ENCODE results near the gene MBTPS1.

DNA sequence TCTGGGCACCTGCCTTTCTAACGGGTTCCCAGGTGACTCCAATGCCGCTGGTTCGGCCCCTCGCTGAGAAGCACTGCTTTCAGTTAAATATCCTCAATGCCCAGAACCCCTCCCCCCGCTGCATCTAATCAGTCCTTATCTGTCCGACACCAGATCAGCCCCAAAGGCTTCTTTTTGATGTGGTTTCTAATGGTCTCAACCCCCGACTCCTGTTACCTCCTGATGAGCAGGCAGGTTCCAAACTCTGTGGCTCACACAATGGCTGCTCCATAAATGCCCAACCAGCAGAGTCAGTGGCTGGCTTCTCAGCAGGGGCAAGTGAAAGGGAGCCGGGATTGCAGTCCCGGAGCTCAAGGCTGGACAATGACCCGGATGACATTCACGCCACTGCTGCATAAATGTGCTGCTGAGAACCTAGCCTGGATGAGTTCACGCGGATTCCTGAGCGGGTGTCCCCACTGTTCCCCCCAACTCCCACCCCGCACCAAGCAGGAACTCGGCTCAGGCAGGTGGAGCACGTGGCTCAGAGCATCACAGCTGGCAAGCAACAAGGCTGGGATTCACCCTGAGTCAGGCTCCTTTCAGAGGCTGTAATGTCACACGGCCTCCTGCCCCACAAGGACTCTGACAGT, 73.1 kb downstream of the MBTPS1 start:
- TF ChIP-seq CTCF (conservative IDR thresholded peaks at IDR 0.05 in 1 of 2, IDR thresholded peaks at IDR 0.05 in 1 of 2; ENCODE audit: extremely low read depth in 1 of 2, insufficient read depth in 1 of 2, low read depth in 1 of 2, low read length in 2 of 2) (no peak), EZH2 (IDR thresholded peaks at IDR 0.05; ENCODE audit: borderline replicate concordance, low read length) (no peak)
